ENCODE measurements around the gene INPP4B.

- TF ChIP-seq CTCF (IDR thresholded peaks at IDR 0.05) (no peak), EZH2 (IDR thresholded peaks at IDR 0.05; ENCODE audit: borderline replicate concordance, insufficient read depth, low read depth, low read length, poor library complexity, severe bottlenecking) (no peak)
Measured at GRCh38 chr4:142550965-142551364, 295.1 kb downstream of the INPP4B start.

All from B cell (primary cell).